ENCODE measurements around the gene NFIL3. TPM values are rescaled to one million over a fixed set of nuclear protein-coding genes. Genes with fewer than 3 reads are reported as not detected.
"Not testable (repeated sequence)": the region's sequence is repeated elsewhere in the genome, so short reads cannot be mapped to it uniquely, and the experiment has no call there.

Gene NFIL3
- total RNA-seq, 1 donor from 2014 or later: 30.4 TPM

- no peaks in the 10 kb centered on the region for H3K4me1 Mint-ChIP-seq (ENCODE audit: unreplicated experiment)
- no peaks in the 10 kb centered on the region for H3K36me3 Mint-ChIP-seq
- no peak for DNase-seq (ENCODE audit: extremely low spot score, unreplicated experiment)
- H3K27me3 Mint-ChIP-seq: no peaks in the 10 kb centered on the region
- H3K27ac Mint-ChIP-seq: no peak overlapping the region
- H3K9me3 Mint-ChIP-seq: no peaks in the 10 kb centered on the region
- no peak overlapping the region for H3K4me3 Mint-ChIP-seq
- TF ChIP-seq CTCF (conservative IDR thresholded peaks at IDR 0.05): no peak
These were observed 32.2 kb downstream of the NFIL3 start for GRCh38 chr9:91391412-91391811.

- not testable (repeated sequence) for H3K4me1 Mint-ChIP-seq (ENCODE audit: unreplicated experiment); H3K4me3 Mint-ChIP-seq; H3K27me3 Mint-ChIP-seq; H3K36me3 Mint-ChIP-seq; H3K9me3 Mint-ChIP-seq; DNase-seq (ENCODE audit: extremely low spot score, unreplicated experiment); H3K27ac Mint-ChIP-seq
These were observed 33.9 kb downstream of the NFIL3 start for GRCh38 chr9:91389686-91390085.

GRCh38 chr9:91386765-91387164 is 36.9 kb downstream of the NFIL3 start:
- Mint-ChIP-seq H3K4me3 (no peak overlapping the region), H3K4me1 (ENCODE audit: unreplicated experiment) (no peaks in the 10 kb centered on the region), H3K36me3 (no peaks in the 10 kb centered on the region), H3K9me3 (no peaks in the 10 kb centered on the region), H3K27me3 (no peaks in the 10 kb centered on the region), H3K27ac (no peak overlapping the region)
- no peak for DNase-seq (ENCODE audit: extremely low spot score, unreplicated experiment)
- no peak for TF ChIP-seq CTCF (conservative IDR thresholded peaks at IDR 0.05)

DNA sequence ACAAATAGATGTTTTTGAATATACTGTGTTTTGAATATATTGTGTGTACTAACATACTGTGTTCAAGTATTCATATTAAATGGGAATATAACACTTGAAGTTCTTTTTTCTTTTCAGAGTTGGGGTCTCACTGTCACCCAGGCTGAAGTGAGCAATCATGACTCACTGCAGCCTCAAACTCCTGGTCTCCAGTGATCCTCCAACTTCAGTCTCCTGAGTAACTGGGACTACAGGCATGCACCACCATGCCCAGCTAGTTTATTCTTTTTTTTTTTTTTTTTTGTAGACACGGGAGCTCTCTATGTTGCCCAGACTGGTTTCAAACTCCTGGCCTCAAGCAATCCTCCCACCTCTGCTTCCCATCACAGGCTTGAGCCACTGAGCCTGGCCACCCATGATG is 38.7 kb downstream of the NFIL3 start:
- Mint-ChIP-seq H3K4me1 (ENCODE audit: unreplicated experiment) (no peaks in the 10 kb centered on the region), H3K27ac (no peak overlapping the region), H3K9me3 (no peaks in the 10 kb centered on the region), H3K27me3 (no peaks in the 10 kb centered on the region), H3K36me3 (no peaks in the 10 kb centered on the region), H3K4me3 (no peak overlapping the region)
- no peak for DNase-seq (ENCODE audit: extremely low spot score, unreplicated experiment)
- TF ChIP-seq CTCF (conservative IDR thresholded peaks at IDR 0.05): no peak

DNA sequence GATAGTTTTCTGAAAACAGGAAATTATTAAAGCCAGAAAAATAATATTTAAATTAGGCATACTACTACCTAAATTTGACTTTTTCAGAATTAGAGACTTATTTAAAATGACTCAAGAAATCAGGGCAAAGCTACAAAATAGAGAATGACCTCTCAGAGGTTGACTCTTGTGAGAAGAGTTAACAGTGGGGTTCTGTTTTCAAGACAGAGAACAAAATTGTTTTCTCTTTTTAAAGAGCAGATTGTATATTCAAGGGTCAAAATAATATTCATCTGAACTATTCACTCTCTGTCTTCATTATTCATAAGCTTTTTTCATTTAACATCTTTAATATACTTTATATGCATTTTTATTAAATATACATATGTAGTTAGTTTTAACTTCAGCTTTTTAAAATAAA is 40.1 kb downstream of the NFIL3 start:
- no peak for TF ChIP-seq CTCF (conservative IDR thresholded peaks at IDR 0.05)
- H3K27me3 Mint-ChIP-seq: no peaks in the 10 kb centered on the region
- no peak for DNase-seq (ENCODE audit: extremely low spot score, unreplicated experiment)
- H3K4me1 Mint-ChIP-seq (ENCODE audit: unreplicated experiment): no peaks in the 10 kb centered on the region
- H3K36me3 Mint-ChIP-seq: no peaks in the 10 kb centered on the region
- no peak overlapping the region for H3K27ac Mint-ChIP-seq
- H3K4me3 Mint-ChIP-seq: no peak overlapping the region
- H3K9me3 Mint-ChIP-seq: no peaks in the 10 kb centered on the region

DNA sequence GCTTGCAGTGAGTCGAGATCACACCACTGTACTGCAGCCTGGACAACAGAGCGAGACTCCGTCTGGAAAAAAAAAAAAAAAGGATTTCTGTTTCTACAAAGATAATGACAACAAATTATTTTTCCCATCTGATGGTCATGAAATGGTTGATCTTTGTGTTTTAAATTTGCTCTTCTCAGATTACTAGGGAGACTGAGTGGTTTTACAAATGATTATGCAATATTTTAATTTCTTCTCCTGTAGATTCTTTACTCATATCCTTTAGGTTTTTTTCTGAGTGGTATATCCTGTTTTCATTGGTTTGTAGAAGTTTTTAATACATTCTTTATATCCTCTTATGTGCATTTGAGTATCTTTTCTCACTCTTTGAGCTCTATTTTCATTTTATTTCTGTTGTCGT is 41.3 kb downstream of the NFIL3 start:
- no peak overlapping the region for H3K27ac Mint-ChIP-seq
- H3K4me3 Mint-ChIP-seq: no peak overlapping the region
- H3K27me3 Mint-ChIP-seq: no peaks in the 10 kb centered on the region
- no peaks in the 10 kb centered on the region for H3K9me3 Mint-ChIP-seq
- no peak for DNase-seq (ENCODE audit: extremely low spot score, unreplicated experiment)
- TF ChIP-seq CTCF (conservative IDR thresholded peaks at IDR 0.05): no peak
- no peaks in the 10 kb centered on the region for H3K4me1 Mint-ChIP-seq (ENCODE audit: unreplicated experiment)
- H3K36me3 Mint-ChIP-seq: no peaks in the 10 kb centered on the region
